HG03045 (cell line): ENCODE results near the gene FAM53B.

Experiments
- ATAC-seq: cut with Tn5 transposase; IDR thresholded peaks from one replicate; pipeline ENCODE4 v1.9.1; 2021; ENCODE audit warnings: mild to moderate bottlenecking, moderate library complexity; ENCODE audit not compliant: unreplicated experiment

Gene FAM53B

DNA sequence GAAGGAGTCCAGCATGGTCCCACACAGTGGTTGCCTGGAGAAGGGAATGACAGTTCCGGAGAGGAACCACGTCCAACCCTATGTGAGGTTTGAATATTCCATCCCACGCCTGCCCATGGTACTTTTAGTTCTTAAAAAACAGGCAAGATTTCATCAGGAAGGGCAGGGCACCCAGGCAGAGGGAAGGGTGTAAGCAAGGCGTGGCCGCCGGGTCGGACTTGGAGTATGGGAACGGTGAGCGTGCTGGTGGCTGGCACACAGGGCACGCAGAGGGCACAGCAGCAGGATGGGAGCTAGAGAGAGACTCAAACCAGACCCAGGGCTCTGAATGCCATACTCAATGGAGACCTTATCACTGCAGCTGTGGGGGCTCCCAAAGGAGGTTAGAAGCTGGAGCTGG lies 34.3 kb downstream of the FAM53B start:
- no peak for ATAC-seq

- no peak for ATAC-seq
Observed at GRCh38 chr10:124708922-124709520, 35.2 kb downstream of the FAM53B start.

GRCh38 chr10:124708246-124708779 lies 35.9 kb downstream of the FAM53B start:
- ATAC-seq: no peak

- ATAC-seq: no peak
Observed at GRCh38 chr10:124707551-124707950, 36.6 kb downstream of the FAM53B start.

DNA sequence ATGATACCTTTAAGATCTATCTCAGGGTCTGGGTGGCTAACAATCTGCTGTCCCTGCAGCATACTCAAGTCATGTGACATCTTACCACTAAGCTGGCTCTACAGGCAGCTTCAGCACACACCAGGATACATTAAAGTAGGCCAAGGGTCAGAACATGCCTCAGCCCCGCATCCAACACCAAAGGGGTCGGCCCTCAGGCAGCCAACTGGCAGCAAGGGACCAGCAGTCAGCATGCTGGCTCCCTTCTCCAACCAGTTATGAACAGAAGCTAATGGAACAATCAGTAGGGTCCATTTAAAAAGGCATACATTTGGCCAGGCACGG lies 37.1 kb downstream of the FAM53B start:
- ATAC-seq: no peak

- ATAC-seq: no peak
Observed at GRCh38 chr10:124706462-124707143, 37.6 kb downstream of the FAM53B start.

DNA sequence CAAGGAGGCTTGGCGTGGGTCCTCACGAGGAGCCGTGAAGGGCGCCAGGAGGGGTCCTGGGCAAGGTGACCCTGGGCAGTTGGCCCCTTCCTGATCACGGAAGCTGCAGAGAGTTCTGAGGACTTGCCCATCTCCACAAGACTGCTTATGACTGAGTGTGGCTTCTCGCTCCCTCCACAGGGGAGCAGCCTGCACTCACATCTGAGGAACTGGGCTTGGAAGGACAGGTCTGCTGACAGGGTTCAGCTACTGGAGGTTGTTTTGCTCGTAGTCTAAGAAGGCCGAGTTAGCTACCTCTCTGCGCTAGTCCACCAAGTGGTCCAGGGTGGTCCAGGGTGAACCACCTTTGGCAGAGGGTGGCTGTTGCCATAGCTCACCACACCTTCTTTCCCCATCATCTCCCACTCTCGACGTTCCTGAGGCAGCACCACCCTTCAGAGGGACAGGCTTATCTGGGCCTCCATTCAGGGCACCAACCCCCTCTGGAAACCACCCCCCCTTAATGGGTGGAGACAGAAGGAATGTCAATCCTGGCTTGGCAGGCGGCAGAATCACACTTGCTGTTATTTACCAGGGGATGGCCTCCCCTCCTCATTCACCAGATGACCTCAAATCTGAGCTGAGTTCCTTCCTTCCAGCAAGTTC lies 38.2 kb downstream of the FAM53B start:
- ATAC-seq: no peak

DNA sequence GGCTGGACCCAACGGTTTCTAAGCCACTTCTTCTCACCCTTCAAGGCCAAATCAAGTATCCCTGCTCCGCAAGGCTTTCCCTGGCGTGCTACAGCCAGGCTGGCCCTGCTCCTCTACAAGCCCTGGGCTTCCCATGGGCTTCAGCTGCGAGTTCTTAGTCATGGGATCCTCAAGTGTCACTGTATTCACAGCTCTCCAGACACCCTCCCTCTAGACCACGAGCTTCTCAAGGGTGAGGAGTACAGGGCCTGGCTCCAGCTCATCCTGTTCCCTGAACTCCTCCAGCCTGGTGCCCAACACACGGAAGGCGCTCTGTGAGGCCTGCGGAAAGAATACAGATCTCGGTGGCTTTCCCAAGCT lies 38.8 kb downstream of the FAM53B start:
- no peak for ATAC-seq

- ATAC-seq: no peak
Observed at GRCh38 chr10:124704428-124705380, 39.5 kb downstream of the FAM53B start.

GRCh38 chr10:124703778-124704427 lies 40.3 kb downstream of the FAM53B start:
- no peak for ATAC-seq

DNA sequence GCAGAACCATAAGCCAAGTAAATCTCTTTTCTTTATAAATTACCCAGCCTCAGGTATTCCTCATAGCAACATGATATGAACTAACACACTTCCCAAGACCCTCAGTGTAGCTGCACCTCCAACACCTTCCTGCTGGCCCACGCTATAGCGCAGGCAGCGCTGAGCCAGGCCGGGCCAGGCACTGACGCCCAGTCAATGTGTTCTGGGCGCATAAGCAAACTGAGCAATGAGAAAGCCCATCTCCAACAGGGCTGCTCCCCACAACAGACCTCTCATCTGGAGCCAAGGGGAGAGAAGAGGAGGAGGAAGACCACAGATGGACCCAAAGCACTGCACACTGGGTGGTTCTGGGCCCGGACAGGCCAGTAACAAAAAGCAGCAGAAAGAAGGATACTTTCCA lies 40.8 kb downstream of the FAM53B start:
- no peak for ATAC-seq

GRCh38 chr10:124701881-124702656 lies 42.1 kb downstream of the FAM53B start:
- no peak for ATAC-seq

DNA sequence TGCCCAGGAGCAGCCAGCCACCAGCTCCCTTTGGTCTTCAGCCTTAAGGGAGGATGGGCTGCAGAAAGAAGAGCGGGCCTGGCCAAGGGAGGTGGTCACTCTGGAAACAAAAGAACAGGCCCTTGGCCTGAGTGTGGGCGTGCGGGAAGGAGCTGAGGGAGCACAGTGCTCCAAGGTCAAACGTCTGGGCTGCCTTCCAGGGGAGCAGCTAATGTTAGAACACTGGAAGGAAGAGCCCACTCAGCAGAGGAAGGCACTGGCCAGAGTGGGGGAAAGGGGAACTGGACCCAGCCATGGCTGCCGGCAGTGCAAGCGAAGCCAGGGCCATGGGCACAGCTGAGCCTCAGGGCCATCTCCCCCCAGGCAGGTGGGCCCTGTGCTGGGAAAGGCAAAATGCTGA lies 42.7 kb downstream of the FAM53B start:
- ATAC-seq: no peak

- no peak for ATAC-seq
Observed at GRCh38 chr10:124701038-124701365, 43.2 kb downstream of the FAM53B start.

- no peak for ATAC-seq
Observed at GRCh38 chr10:124700293-124701037, 43.7 kb downstream of the FAM53B start.

GRCh38 chr10:124699471-124700292 lies 44.5 kb downstream of the FAM53B start:
- no peak for ATAC-seq

- ATAC-seq: no peak
Observed at GRCh38 chr10:124698545-124699469, 45.4 kb downstream of the FAM53B start.
